Measurements from ENCODE around the gene EQTN.

The EQTN gene

DNA sequence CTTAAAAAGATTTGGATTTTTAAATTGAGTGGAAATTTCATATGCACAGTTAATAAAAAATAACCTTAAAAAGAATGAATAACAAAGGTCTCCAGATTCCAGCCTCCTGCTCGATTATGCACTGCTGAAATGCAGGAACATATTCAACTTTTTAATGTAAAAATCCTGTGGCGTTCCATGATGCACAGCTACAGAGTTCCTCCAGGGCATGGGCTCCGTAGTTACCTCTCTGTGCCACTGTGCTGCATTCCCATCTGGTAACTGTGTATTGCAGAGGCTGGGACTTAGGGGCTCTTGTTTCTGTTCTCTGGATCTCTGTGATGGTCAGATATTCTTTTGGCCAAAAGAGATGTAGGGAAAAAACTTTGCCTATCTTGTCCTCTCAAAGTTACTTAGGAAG is 31.5 kb upstream of the EQTN start:
- peaks cover 2% of the 10 kb centered on the region for H3K27me3 Mint-ChIP-seq
- H3K36me3 Mint-ChIP-seq = no peaks in the 10 kb centered on the region
- no peak overlapping the region for H3K27ac Mint-ChIP-seq
- H3K4me1 Mint-ChIP-seq = no peaks in the 10 kb centered on the region
- H3K9me3 Mint-ChIP-seq = no peaks in the 10 kb centered on the region
- no peak overlapping the region for H3K4me3 Mint-ChIP-seq

DNA sequence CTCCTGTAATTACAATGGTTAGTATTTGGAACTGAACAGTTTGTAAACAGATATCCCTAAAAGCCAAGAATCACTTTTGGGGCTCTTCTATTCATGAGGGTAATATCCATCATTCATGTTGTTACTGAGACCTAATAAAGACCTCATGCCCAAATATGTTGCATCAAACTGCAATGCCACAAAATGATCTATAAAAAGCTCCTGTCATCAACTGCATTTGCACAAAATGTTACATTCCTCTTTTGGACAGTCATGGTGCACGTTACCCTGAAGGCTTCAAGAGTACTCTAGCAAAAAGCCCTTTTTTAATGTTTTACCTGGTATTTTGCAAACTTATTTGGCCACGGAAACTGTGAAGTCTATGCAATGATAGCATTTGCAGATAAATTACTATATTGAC is 14.2 kb upstream of the EQTN start:
- no peaks in the 10 kb centered on the region for H3K27me3 Mint-ChIP-seq
- no peak overlapping the region for H3K4me3 Mint-ChIP-seq
- H3K4me1 Mint-ChIP-seq = no peaks in the 10 kb centered on the region
- no peaks in the 10 kb centered on the region for H3K9me3 Mint-ChIP-seq
- H3K36me3 Mint-ChIP-seq = no peaks in the 10 kb centered on the region
- no peak overlapping the region for H3K27ac Mint-ChIP-seq

DNA sequence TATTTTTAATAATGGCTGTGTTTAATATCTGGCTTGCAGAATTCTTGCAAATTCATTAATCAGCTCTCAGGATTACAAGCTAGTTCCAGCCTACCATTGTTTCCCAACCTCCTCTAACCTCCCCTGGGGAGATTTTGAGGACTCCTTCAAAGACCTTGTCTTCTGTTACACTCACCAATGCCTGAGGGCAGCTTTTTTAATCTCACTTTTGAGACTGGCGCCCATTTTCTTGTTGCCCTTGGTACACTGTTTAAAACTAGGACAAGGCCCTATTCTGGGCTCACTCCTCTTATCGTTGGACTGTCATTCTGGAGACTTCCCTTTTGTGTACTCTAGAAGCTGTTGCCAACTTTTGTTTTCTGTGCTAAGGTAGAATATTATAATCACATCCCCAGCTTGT is 13.6 kb upstream of the EQTN start:
- Mint-ChIP-seq H3K27me3 (no peaks in the 10 kb centered on the region), H3K4me3 (no peak overlapping the region), H3K9me3 (no peaks in the 10 kb centered on the region), H3K4me1 (no peaks in the 10 kb centered on the region), H3K27ac (no peak overlapping the region), H3K36me3 (no peaks in the 10 kb centered on the region)

DNA sequence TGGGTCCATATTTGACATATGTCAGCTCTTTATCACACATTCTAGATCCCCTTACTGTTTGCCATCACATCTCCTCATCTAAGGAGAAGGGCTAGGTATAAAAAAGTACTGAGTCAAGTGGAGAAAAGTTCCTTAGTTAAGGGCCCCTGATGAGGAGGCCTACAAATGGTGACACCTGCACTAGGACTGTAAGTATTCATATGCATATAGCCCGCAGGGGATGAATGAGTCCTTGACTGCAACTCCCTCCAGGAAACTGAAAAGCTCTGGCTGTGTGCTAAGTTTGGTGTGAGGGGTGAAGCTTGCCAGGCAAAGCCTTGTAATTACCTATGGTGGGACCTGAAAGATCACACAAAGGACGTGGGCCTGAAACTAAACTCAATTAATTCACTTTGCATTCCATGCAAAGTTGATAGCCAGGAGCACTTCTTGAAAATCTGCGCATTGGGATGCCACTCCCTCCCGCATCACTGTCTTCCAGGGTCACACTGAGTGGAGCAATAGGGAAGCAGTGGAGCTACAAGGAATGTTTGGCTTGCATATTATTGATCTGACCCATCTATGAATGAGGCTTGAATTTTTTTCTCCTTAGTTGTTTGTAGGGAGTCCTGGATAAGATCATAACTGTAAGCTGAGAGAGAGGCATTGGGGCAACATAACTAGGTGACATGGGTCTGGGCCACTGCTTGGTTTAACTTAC is 11.9 kb upstream of the EQTN start:
- Mint-ChIP-seq H3K9me3 (no peaks in the 10 kb centered on the region), H3K36me3 (no peaks in the 10 kb centered on the region), H3K27me3 (peaks cover 2% of the 10 kb centered on the region), H3K27ac (no peak overlapping the region), H3K4me1 (no peaks in the 10 kb centered on the region), H3K4me3 (no peak overlapping the region)

DNA sequence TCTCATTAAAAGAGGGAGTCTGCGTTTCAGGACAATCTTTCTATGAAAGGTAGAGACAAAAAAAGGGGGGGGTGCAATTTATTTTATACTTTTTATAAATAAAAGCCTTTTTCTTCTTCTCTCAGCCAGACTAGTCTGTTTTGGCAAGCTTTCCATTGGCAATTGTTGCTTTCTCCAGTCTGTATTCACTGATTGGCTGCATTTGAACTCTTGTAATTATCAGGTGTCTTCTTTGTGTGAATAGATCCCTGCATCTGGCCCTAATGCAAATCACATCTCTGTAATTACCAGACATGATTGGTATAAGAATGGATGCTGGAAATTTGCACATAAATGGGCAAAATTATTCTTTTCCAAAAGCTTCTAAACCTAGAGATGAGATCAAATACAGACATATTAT is 7.6 kb upstream of the EQTN start:
- H3K27me3 Mint-ChIP-seq = peaks cover 3% of the 10 kb centered on the region
- no peak overlapping the region for H3K4me3 Mint-ChIP-seq
- no peak overlapping the region for H3K27ac Mint-ChIP-seq
- no peaks in the 10 kb centered on the region for H3K9me3 Mint-ChIP-seq
- no peaks in the 10 kb centered on the region for H3K4me1 Mint-ChIP-seq
- H3K36me3 Mint-ChIP-seq = no peaks in the 10 kb centered on the region

DNA sequence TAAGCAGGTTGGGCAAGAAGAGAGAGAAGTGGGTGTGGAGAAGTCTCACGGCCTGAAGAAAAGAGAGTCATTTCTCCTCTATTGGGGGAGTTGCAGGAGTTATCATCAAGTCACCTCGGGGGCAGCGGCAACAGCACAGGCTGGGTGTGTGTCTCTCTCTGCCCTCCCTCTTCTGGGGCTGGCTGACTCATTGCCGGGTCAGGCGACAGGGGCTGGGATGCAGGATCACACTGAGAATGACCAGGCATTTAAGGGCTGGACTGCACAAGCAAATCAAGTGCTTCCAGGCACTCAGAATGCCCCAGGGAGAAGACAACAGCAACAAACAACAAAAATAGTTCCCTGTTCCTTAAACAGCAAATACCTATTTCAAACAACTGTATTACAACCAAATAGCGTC is 6.3 kb upstream of the EQTN start:
- H3K27ac Mint-ChIP-seq = no peak overlapping the region
- no peaks in the 10 kb centered on the region for H3K9me3 Mint-ChIP-seq
- H3K4me1 Mint-ChIP-seq = no peaks in the 10 kb centered on the region
- H3K4me3 Mint-ChIP-seq = no peak overlapping the region
- peaks cover 3% of the 10 kb centered on the region for H3K27me3 Mint-ChIP-seq
- H3K36me3 Mint-ChIP-seq = no peaks in the 10 kb centered on the region

DNA sequence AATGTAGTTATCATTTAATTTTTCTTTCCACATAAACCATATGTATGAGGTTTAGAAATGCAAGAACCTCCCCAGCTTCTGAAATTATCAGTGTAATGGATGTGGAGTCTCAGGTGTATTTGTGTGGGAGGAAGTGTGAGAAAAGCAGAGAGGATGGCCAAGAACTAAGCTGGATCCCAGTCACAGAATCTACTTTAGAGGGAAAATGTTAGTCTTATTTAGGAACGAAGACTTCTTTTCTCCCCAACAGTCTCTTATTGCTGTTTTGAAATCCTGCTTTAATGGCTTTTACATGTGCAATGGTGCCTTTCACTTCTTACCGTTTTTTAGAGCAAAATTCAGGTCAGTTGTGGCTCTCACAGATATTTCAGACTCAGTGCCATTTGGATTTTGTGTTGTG is 3.0 kb downstream of the EQTN start:
- H3K27ac Mint-ChIP-seq = no peak overlapping the region
- no peak overlapping the region for H3K4me3 Mint-ChIP-seq

DNA sequence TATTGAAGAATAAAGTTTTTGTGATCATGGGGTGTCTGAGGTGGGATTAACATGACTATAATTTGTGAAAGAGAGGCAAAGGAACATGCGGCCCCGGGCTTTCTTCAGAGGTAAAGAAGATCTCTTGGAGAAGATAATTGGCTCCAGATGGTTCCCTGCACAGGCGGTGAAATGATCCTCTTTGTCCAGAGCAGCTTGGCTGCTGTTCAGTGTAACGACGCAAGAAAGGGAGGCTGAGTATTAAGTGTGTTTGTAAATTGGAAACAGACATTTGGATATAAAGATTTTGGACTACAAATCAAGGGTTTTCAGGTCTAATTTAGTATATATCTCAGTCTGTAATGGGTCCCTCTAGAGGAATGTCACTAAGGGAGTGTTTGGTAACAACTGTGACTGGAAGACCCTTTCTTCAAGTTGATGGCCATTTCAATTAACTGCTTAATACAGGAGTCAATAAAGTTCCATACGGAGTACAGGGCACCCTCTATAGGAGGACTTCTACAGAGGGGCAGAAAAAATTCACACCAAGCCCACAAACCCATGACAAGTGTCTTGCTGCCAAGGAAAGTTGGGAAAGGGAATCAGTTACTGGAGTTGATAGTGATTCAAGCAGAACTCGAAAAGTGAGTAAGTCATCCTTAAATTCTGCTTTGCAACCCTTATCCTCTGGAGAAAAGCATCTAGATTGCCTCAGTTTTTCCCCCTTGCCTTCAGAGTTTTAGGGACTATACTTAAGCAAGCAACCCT is 4.1 kb downstream of the EQTN start:
- Mint-ChIP-seq H3K27ac (no peak overlapping the region), H3K4me3 (no peak overlapping the region), H3K4me1 (no peaks in the 10 kb centered on the region), H3K36me3 (no peaks in the 10 kb centered on the region), H3K9me3 (no peaks in the 10 kb centered on the region), H3K27me3 (peaks cover 8% of the 10 kb centered on the region)

More for the DNA sequence above, 3.0 kb downstream of the EQTN start:
- H3K4me1 Mint-ChIP-seq = no peaks in the 10 kb centered on the region
- no peaks in the 10 kb centered on the region for H3K36me3 Mint-ChIP-seq
- H3K9me3 Mint-ChIP-seq = no peaks in the 10 kb centered on the region
- H3K27me3 Mint-ChIP-seq = peaks cover 6% of the 10 kb centered on the region

DNA sequence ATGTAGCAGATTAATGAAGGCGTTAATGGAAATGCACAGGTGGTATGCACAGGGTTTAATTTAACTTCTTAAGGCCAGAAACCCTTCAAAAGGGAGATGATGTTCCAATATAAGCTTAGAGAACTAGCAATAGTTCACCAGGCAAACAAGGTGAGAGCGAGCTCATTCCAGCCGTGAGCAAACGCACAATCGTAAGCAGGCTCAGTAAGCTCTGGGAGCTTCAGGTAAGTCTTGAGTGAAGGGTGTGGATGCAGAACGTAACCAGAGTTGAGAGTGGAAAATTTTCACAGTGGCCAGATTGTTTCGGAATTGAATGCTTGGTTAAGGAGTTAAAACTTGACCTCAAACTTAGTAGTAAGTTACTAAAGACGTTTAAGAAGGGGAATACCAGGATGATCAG is 5.7 kb downstream of the EQTN start:
- Mint-ChIP-seq H3K27me3 (peaks cover 8% of the 10 kb centered on the region), H3K4me3 (no peak overlapping the region), H3K4me1 (no peaks in the 10 kb centered on the region), H3K27ac (no peak overlapping the region), H3K9me3 (no peaks in the 10 kb centered on the region), H3K36me3 (no peaks in the 10 kb centered on the region)

DNA sequence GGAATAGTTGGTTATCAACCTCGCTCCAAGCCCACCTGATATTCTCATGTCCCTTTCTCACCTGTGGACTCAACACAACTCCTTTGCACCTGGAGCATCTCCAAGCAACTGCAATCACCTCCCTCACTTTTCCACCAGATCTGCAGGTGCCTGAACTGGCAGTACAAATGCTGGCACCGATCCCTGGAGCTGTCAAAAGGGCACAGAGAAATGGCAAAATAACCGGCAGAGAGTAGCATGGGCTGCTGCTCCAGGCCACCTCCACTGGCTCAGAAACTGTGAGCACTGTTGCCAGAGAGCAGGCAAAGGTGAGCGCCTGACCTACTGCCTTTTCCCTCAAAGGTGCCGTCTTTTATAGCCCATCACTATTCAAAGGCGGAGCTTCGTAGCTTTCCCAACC is 14.7 kb downstream of the EQTN start:
- Mint-ChIP-seq H3K36me3 (no peaks in the 10 kb centered on the region), H3K27me3 (peaks cover 4% of the 10 kb centered on the region)

DNA sequence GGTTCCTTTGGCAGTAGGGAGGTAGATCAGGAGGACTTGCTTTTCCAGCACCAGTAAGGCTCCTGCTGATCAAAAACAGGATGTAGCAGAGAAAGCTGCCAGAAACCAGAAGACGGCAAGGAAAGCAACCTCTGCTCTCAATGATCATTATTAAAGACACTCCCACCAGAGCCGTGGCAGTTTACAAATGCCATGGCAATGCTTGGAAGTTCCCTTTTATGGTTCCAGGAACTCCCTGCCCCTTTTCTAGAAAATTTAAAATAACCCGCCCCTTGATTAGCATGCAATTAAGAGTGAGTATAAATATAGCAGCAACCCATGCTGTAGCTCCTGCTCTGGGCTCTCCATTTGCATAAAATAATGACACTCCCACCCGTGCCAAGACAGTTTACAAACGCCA is 16.1 kb downstream of the EQTN start:
- Mint-ChIP-seq H3K27ac (no peak overlapping the region), H3K36me3 (no peaks in the 10 kb centered on the region), H3K27me3 (peaks cover 4% of the 10 kb centered on the region), H3K4me3 (no peak overlapping the region), H3K9me3 (no peaks in the 10 kb centered on the region), H3K4me1 (no peaks in the 10 kb centered on the region)

More for the DNA sequence above, 14.7 kb downstream of the EQTN start:
- Mint-ChIP-seq H3K4me1 (no peaks in the 10 kb centered on the region), H3K4me3 (no peak overlapping the region), H3K9me3 (no peaks in the 10 kb centered on the region), H3K27ac (no peak overlapping the region)

DNA sequence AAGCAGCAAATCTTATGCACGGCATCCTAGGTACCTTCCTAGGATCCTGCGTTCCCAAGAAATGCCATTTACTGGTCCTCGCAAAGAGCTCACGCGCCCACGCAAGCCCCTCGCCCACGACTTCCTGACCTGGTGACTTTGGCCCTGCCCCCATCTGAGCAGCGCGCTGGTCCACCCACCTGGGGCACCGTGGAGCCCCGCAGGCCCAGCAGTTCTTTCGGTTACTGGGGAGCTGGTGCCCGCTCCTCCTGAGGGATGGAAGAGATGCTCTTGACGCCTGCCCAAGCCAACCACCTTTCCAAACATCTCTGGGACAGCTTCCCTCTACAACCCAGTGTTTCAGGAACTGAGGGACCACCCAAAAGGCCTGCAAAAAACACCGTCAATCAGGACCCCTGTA is 16.7 kb downstream of the EQTN start:
- H3K27me3 Mint-ChIP-seq = peaks cover 4% of the 10 kb centered on the region
- H3K36me3 Mint-ChIP-seq = no peaks in the 10 kb centered on the region
- no peak overlapping the region for H3K27ac Mint-ChIP-seq

DNA sequence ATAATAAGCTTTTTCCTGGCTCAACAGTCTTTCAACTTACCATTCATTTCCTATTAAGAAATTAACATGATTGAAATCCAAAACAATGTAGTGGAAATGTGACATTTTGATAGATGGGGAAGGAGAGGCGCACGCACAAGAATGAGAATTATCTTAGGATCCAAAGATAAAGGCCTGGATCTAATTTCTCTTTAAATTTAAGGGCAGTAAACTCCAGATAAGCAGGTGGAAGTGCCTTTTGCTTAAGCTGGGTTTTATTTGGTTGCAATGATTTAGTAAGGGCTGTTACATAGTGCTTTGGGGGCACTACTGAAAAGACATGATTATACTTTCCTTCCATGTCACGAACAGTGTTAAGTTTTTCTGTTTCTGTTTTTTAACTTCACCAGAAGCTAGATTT is 17.3 kb downstream of the EQTN start:
- no peak overlapping the region for H3K4me3 Mint-ChIP-seq
- peaks cover 4% of the 10 kb centered on the region for H3K27me3 Mint-ChIP-seq
- no peaks in the 10 kb centered on the region for H3K36me3 Mint-ChIP-seq
- no peak overlapping the region for H3K27ac Mint-ChIP-seq
- H3K9me3 Mint-ChIP-seq = no peaks in the 10 kb centered on the region
- no peaks in the 10 kb centered on the region for H3K4me1 Mint-ChIP-seq

More for the DNA sequence above, 16.7 kb downstream of the EQTN start:
- no peaks in the 10 kb centered on the region for H3K9me3 Mint-ChIP-seq
- no peak overlapping the region for H3K4me3 Mint-ChIP-seq
- no peaks in the 10 kb centered on the region for H3K4me1 Mint-ChIP-seq

DNA sequence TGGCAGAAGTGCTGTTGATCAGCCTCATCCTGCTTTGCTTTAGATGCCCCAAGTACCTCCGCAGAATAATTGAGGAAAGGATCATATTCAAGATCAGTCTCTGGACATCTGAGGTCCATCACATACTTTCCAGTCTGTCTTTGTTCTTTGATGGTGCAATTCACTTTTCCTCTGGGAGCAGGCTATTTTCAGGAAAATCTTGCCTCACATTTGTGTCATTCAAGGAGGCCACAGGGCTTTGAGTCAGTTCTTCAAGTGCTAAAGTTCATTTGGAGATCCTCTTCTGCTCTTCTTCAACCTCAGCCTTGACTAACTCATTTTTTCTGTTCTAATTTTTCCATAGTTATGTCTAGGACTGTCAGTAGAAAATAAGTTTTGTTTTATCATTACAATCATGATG is 18.6 kb downstream of the EQTN start:
- H3K9me3 Mint-ChIP-seq = no peaks in the 10 kb centered on the region
- H3K4me3 Mint-ChIP-seq = no peak overlapping the region
- no peaks in the 10 kb centered on the region for H3K4me1 Mint-ChIP-seq
- H3K27me3 Mint-ChIP-seq = peaks cover 4% of the 10 kb centered on the region
- H3K36me3 Mint-ChIP-seq = no peaks in the 10 kb centered on the region
- H3K27ac Mint-ChIP-seq = no peak overlapping the region

DNA sequence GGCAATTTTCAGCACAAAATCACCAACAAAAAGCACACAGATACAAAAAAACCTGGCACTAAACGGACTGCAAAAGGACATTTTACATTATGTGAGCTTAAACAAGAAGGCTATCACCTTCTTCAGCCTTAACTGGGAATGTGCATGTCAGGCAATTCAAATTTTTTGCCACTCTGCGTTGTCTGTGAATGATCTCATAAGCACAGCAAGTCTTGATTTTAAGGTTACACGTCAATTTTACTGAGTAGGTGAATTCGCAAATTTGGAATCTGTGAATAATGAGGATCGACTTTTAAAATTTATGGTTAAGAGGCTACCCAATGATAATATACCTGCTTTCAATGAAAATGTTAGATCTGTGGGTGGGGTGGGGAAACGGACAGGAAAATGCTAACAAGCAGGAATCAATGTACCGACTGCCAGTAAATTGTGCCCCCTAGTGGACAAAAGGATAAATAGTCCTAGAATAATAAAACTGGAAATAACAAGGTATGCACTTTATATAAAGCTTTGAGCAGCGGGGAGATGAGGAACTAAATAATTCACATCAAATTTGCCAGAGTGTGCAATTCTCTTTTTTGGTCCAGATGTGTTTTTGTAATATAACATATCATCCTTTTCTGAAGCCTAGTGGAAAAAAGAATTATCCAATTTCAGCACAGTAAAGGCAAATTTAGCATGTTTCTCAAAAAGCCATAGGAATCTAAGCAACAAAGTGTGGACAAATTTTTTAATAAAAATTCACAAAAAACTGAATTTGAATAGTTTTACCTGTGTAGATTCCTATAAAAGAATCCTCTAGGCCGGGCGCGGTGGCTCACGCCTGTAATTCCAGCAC is 20.5 kb downstream of the EQTN start:
- H3K9me3 Mint-ChIP-seq = no peaks in the 10 kb centered on the region
- H3K27ac Mint-ChIP-seq = no peak overlapping the region
- H3K36me3 Mint-ChIP-seq = no peaks in the 10 kb centered on the region
- H3K27me3 Mint-ChIP-seq = peaks cover under 1% of the 10 kb centered on the region
- H3K4me1 Mint-ChIP-seq = no peaks in the 10 kb centered on the region
- H3K4me3 Mint-ChIP-seq = no peak overlapping the region

DNA sequence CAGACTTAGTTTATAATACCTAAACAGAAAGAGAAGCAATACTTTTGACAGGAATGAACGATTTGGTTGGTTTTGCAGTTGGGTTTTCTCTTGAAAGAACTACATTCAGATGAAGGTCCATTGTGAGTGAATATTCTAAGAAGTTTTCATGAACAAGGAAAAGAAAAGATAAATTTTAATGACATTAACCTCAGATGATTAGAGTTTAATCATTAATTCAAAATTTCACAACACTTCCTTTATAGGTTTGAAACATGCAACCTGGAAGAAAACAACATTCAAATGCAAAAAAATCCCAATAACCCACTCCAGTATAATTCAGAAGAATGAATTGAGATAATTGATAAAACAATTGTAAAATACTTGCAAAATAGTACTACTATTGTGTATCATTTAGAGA is 23.8 kb downstream of the EQTN start:
- Mint-ChIP-seq H3K4me3 (no peak overlapping the region), H3K4me1 (no peaks in the 10 kb centered on the region), H3K9me3 (no peaks in the 10 kb centered on the region), H3K27me3 (no peaks in the 10 kb centered on the region), H3K27ac (no peak overlapping the region), H3K36me3 (no peaks in the 10 kb centered on the region)

Measured in activated naive CD4-positive, alpha-beta T cell treated with anti-CD3 and anti-CD28 coated beads, Interleukin-2, amount 50 U/mL, for 24 hours (primary cell).